Esophagus squamous epithelium (tissue), 5 donors: ENCODE measurements around the gene P2RY4. TPM values are rescaled to one million over a fixed set of nuclear protein-coding genes. Genes with fewer than 3 reads are reported as not detected.

Experiments
- DNase-seq: peaks from one replicate; lab custom pipeline; 2025; lab: John Stamatoyannopoulos, UW
- H3K27ac ChIP-seq, 4 donors: fragments of 200-600 bp; sonication (generic); one replicate each; pipeline ENCODE4 v1.5.1; 2016 to 2019; ENCODE audit warnings: mild to moderate bottlenecking in 1 of 4
- H3K27me3 ChIP-seq, 4 donors: fragments of 200-600 bp; sonication (generic); 1 replicate in 3 of 4; 2 replicates in 1 of 4; pipeline versions ENCODE4 v1.5.1 to v1.6.0; 2017 to 2021; ENCODE audit warnings: antibody characterized with exemption in 1 of 4
- H3K36me3 ChIP-seq, 3 donors: fragments of 200-600 bp; sonication (generic); one replicate each; pipeline ENCODE4 v1.5.1; 2016 to 2019
- H3K4me1 ChIP-seq, 3 donors: fragments of 200-600 bp; sonication (generic); one replicate each; pipeline ENCODE4 v1.5.1; 2017 to 2019
- H3K4me3 ChIP-seq, 4 donors: fragments of 200-600 bp; sonication (generic); 1 replicate in 3 of 4; 2 replicates in 1 of 4; pipeline ENCODE4 v1.5.1; 2016 to 2019; ENCODE audit warnings: mild to moderate bottlenecking in 2 of 4, moderate library complexity in 1 of 4
- H3K9me3 ChIP-seq, 3 donors: fragments of 200-600 bp; sonication (generic); one replicate each; pipeline ENCODE4 v1.5.1; 2016 to 2019
- CTCF ChIP-seq, 6 experiments: fragments of 450-650 bp in 4 of 6; fragments of 200-600 bp in 2 of 6; sonication (generic) in 2 of 6; IDR thresholded peaks; one replicate each; pipeline ENCODE4 v1.5.1; 2016 to 2019; ENCODE audit warnings: antibody characterized with exemption in 6 of 6, mild to moderate bottlenecking in 4 of 6, moderate library complexity in 4 of 6
- POLR2A ChIP-seq, 4 donors: fragments of 450-650 bp; IDR thresholded peaks; one replicate each; pipeline ENCODE4 v1.6.1; 2017; ENCODE audit warnings: antibody characterized with exemption in 4 of 4, mild to moderate bottlenecking in 4 of 4, moderate library complexity in 3 of 4
- WGBS, 2 donors: methylation state at CpG; one replicate each; pipeline ENCODE4 v1.1.5; 2018; 5-methylcytosine and 5-hydroxymethylcytosine counted together
- intact Hi-C: fragments of 100-400 bp; cut with DNase I; formaldehyde crosslinking; loops from one replicate; pipeline ENCODE4 v1.15.0; 2022
- total RNA-seq, 4 donors: library from RNA; depleted of rRNA; stranded (reverse); fragments of >200 nt; gene quantifications; one replicate each; pipeline ENCODE4 v1.1.0, GENCODE V29; 2016
- donor health status: DM: yes; HTN: yes; CAD: no.

The P2RY4 gene
- total RNA-seq, 4 donors from 2014 or later: 0.95 TPM; not detected in 3

DNA sequence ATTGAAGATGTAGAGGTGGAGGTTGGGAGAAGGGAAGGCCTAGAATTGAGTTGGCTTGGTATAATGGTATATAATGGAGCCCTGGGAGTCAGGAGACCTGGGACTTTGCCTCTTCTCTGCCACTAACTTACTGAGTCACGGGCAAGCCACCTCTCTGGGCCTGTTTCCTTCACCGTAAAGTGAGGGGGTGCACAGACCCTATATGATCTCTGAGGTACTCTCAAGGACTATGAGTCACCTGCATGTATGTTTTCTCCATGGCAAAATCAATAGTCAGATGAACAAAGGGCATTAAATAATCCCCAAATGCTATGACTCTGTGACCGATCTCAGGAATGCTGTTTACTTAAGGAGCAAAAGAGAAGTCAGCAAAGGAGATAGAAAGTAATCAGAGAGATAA lies 5.1 kb downstream of the P2RY4 start:
- Histone ChIP-seq H3K4me1 (no peaks in the 10 kb centered on the region), H3K27me3 (no peaks in the 10 kb centered on the region), H3K27ac (peak overlapping the region in 1 of 4 donors; percentile 33), H3K4me3 (no peak overlapping the region), H3K9me3 (no peaks in the 10 kb centered on the region), H3K36me3 (no peaks in the 10 kb centered on the region)
- intact Hi-C loops: no loop called here
- no peak for DNase-seq
- TF ChIP-seq CTCF (IDR thresholded peaks at IDR 0.05): no peak
- TF ChIP-seq POLR2A (IDR thresholded peaks at IDR 0.05): no peak
- WGBS, 2 donors: 78% methylated on average over 3 of the region's 3 CpGs

- no peak overlapping the region for H3K4me3 ChIP-seq
- peak overlapping the region in 2 of 4 donors; percentile 31 to 33 for H3K27ac ChIP-seq
- no peaks in the 10 kb centered on the region for H3K36me3 ChIP-seq
- intact Hi-C loops: no loop called here
- H3K4me1 ChIP-seq: no peaks in the 10 kb centered on the region
- TF ChIP-seq CTCF (IDR thresholded peaks at IDR 0.05): no peak
- TF ChIP-seq POLR2A (IDR thresholded peaks at IDR 0.05): no peak
- no peaks in the 10 kb centered on the region for H3K27me3 ChIP-seq
- DNase-seq: no peak
- no peaks in the 10 kb centered on the region for H3K9me3 ChIP-seq
- 67 to 76% methylated on average over 1 of the region's 1 CpG for WGBS, 2 donors
Measured at GRCh38 chrX:70254063-70254400, 6.0 kb downstream of the P2RY4 start.

GRCh38 chrX:70253377-70254062 lies 6.5 kb downstream of the P2RY4 start:
- H3K27ac ChIP-seq: peak overlapping the region in 1 of 4 donors; percentile 31
- intact Hi-C loops: no loop called here
- H3K27me3 ChIP-seq: no peaks in the 10 kb centered on the region
- 67 to 78% methylated on average over 2 to 3 of the region's 3 CpGs for WGBS, 2 donors
- no peaks in the 10 kb centered on the region for H3K9me3 ChIP-seq
- TF ChIP-seq CTCF (IDR thresholded peaks at IDR 0.05) (no peak), POLR2A (IDR thresholded peaks at IDR 0.05) (no peak)
- H3K4me1 ChIP-seq: no peaks in the 10 kb centered on the region
- DNase-seq: no peak
- no peaks in the 10 kb centered on the region for H3K36me3 ChIP-seq
- H3K4me3 ChIP-seq: no peak overlapping the region

GRCh38 chrX:70252491-70252890 lies 7.5 kb downstream of the P2RY4 start:
- intact Hi-C loops: no loop called here
- 16 to 44% methylated on average over 2 of the region's 2 CpGs for WGBS, 2 donors

More at GRCh38 chrX:70252491-70252890, 7.5 kb downstream of the P2RY4 start:
- no peaks in the 10 kb centered on the region for H3K9me3 ChIP-seq
- TF ChIP-seq CTCF (IDR thresholded peaks at IDR 0.05): no peak
- no peak for TF ChIP-seq POLR2A (IDR thresholded peaks at IDR 0.05)
- no peaks in the 10 kb centered on the region for H3K36me3 ChIP-seq
- DNase-seq: no peak
- no peak overlapping the region for H3K4me3 ChIP-seq
- no peaks in the 10 kb centered on the region for H3K4me1 ChIP-seq
- H3K27ac ChIP-seq: no peak overlapping the region
- H3K27me3 ChIP-seq: no peaks in the 10 kb centered on the region
